Ureter (tissue), 1 donor: ENCODE data around the gene INTS6L. TPM values are rescaled to one million over a fixed set of nuclear protein-coding genes. Genes with fewer than 3 reads are reported as not detected.

ENCODE experiments used
- DNase-seq: peaks from one replicate; pipeline ENCODE4 v3.0.0-alpha.2; 2020; ENCODE audit warnings: low spot score
- total RNA-seq: library from RNA; stranded (reverse); gene quantifications from one replicate; pipeline ENCODE4 v1.2.4, GENCODE V29; 2023
- donor health status: DM: yes; HTN: yes; CAD: no.

INTS6L gene
- total RNA-seq: 19.8 TPM

DNA sequence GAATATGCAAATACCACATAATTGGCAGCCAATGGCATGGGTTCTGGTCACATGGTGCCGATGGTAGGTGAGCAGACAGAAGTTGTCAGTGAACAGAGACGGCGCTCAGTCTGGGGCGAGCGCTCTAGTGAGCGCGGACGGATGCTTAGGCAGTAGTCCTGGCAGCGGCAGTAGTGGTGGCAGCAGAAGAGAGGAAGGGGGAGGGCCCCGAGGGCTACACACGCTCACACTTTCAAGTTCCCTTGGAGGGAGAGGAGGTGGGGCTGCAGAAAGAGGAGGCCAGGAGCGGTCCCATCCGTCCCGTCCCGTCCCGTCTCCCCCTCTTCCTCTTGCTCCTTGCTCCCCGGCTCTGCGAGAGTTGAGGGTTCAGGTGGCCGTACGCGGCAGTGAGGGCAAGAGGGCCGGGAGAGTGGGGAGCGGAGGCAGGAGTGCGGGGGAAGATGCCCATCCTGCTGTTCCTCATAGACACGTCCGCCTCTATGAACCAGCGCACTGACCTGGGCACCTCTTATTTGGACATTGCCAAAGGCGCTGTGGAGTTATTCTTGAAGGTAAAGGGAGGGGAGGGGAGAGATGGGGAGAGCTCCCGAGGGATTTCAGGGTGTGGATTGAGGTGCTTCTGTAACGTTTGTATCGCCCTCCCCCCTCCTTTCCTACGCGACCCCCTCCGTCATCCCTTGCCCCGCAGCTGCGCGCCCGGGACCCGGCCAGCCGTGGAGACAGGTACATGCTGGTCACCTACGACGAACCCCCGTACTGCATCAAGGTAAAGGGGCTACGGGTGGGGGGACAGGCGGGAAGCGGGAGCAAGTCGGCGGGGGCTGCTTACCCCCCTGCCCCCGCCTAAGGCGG, at the start of gene INTS6L:
Gene INTS6L (plus strand): TSS at position 108 of the 852 bp plus-strand sequence. CDS start 333 bp downstream, at position 441.
- peak; percentile 88 for DNase-seq

DNA sequence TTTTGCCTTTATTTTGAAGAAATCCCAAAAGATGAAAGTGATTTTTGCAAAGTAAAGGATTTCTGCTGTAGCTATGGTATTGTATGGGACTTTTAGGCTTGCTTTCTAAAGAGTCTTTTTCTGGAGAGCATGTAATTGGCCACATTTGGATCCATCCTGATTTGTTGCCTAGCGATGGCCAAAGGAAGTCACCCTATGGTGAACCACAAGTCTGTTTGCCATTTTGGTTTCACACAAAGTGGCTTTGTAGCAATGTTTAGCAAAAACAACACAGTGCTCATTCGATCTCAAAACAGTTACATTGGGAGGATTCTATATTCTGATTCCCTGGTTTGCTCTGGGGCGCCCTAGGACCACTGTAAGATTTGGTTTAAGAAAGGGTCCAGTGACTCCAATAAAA, 44.1 kb upstream of the INTS6L start:
- no peak for DNase-seq

DNA sequence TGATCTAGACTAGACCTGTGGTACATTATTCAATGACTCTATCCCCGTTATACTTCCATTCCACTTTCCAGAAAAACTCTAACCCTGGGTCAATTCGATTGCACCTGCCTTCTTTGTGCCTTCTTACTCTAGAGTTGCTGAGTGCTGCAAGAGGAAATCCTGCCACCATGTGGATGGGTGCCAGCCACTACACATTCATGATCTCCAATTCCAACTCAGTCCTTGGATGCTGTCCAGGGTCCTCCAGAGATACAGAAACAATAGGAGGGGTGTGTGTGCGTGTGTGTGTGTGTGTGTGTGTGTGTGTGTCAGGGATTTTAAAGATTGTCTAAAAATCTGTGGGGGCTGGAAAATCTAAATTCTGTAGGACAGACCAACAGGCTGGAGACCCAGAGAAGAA, 42.9 kb upstream of the INTS6L start:
- peak; percentile 56 for DNase-seq

DNA sequence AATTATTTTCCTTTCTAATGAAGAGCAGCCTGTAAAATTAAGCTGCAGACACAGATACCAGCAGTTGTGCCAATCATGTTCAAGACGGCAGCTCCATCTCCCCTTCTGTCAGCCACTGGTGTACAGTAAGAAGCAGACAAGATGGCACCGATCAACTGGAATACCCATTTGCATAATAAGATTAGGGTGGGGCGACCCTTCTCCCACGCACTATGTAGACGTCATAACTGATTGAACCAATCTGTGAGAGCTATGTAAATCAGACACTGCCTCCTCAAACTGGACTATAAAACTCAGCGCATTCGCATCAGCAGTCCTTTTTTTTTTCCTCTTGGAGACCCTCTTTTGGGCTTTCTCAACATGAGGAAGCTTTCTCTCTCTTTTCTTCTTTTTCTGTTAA, 40.4 kb upstream of the INTS6L start:
- no peak for DNase-seq

GRCh38 chrX:135481696-135482179, 38.7 kb upstream of the INTS6L start:
- DNase-seq: no peak

- no peak for DNase-seq
Observed at GRCh38 chrX:135484641-135485289, 35.7 kb upstream of the INTS6L start.

DNA sequence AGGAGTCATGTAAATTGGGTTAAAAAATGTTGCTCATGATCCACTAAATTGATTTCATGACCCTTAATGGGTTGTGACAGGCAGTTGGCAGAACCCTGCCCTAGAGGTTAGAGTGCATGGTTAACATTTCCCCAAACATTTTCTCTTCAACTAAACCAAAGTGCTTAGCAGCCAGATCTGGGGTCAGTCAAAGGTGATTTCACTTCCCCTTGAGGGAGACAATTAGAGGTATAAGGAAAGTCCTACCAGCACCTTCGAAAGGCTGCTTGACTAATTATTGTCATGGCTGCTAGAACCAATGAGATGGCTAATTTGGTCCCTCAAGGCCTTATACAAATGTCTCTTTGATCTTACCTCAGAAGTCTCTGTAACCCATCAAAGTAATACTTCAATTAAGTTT, 30.9 kb upstream of the INTS6L start:
- DNase-seq: no peak

DNA sequence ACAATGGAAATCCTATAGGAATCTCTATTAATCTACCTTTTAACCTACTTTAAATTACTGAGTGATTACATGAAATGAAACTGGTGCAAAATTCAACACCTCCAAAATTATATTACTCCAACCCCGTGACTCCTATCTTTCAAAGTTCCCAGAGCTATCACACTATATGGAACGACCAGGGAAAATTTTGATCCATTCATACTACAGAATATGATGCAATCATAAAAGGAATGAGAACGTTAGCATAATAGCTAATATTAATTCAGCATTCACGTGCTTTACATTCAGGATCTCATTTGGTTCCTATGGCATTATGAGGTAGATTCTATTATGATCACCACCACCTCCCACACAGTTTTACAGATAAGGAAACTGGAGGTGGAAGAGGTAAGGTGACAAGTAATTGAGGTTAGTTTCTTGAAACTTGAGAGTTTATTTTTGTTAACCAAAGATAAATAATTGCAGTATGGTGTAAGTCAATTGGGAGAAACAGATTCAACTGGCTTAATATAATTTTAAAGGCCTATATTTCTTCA, 29.4 kb upstream of the INTS6L start:
- DNase-seq: no peak

DNA sequence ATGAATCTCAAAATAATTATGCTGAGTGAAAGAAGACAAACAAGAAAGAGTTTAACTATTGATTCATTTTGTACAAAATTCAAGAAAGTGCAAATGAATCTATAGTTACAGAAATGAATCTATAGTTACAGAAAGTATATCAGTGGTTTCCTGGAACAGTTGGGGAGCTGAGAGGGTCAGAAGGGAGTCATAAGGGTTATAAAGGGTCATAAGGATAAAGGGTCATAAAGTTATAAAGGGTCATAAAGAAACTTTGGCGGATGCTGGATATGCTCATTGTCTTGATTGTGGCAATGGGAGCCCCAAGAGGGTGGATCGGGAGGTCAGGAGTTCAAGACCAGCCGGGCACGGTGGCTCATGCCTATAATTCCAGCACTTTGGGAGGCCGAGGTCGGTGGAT, 26.0 kb upstream of the INTS6L start:
- DNase-seq: no peak

DNA sequence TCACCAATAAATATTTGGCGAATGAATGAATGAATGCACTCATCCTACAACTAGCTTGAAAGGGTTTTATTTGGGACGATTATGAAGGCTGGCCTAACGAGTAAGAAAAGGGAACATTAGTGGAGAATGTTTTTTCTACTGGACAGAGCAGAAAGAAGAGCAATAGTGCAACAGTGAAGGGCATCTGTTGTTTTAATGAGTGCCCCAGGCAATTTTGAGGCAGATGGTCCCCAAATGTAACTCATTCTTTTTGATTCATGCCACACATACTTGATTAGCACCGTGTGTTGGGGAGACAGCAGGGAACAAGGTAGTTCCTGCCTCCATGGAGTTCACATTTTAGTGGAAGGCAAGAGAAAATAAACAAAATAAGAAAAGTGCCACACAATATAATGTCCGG, 22.7 kb upstream of the INTS6L start:
- DNase-seq: no peak

- no peak for DNase-seq
Observed at GRCh38 chrX:135498236-135498635, 22.2 kb upstream of the INTS6L start.

DNA sequence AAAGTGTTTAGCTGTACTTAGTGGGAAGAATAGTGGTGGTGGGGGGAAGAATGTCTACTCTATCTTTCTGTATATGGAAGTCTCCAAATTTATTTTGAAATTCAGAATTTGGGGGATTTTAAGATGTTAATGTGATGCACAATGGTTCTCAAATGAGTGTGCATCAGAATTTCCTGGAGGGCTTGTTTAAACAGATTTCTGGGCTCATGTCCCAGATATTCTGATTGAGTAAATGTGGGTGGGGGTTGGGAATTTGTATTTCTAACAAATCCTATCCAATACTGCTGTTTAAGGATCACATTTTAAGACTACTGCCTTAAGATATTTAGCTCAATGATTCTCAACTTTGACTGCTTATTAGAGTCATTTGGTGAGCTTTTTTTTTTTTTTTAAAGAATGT, 15.1 kb upstream of the INTS6L start:
- no peak for DNase-seq

- no peak for DNase-seq
Observed at GRCh38 chrX:135509885-135510284, 10.6 kb upstream of the INTS6L start.

GRCh38 chrX:135512508-135513129, 7.8 kb upstream of the INTS6L start:
- no peak for DNase-seq

GRCh38 chrX:135513130-135513515, 7.3 kb upstream of the INTS6L start:
- no peak for DNase-seq

DNA sequence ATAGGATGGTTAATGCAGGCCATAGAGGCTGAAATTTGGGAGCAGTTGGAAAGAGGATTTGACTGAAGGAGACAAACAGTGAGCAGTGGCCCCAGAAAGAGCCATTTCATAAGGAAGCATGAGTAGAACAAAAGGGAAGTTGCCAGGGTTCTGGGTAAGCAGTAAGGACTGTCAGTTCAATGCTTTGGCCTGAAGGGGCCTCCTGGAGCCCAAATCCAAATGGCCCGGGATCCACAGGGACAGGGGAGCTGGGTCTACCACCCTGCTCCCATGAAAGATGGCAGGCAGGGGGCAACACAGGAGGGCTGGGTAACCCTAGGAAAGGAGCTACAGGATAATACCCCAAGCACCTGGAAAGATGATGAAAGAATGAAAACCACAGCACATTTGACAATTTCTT, 4.1 kb upstream of the INTS6L start:
- no peak for DNase-seq

DNA sequence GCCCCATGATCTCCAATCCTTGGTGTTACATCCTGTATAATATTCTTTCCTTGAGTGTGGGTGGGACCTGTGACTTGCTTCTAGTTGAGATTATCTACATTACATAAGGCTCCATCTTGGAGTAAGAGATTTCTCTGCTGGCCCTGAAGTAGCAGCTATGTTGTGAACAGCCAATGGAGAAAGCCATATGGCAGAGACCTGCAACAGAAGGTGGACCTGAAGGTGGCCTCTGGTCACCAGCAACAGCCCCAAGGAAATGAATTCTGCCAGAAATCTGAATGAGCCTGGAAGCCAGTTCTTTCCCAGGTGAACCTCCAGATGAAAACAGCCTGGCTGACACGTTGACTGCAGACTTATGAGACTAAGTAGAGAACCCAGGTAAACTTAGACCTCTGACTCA, 2.3 kb upstream of the INTS6L start:
- no peak for DNase-seq

DNA sequence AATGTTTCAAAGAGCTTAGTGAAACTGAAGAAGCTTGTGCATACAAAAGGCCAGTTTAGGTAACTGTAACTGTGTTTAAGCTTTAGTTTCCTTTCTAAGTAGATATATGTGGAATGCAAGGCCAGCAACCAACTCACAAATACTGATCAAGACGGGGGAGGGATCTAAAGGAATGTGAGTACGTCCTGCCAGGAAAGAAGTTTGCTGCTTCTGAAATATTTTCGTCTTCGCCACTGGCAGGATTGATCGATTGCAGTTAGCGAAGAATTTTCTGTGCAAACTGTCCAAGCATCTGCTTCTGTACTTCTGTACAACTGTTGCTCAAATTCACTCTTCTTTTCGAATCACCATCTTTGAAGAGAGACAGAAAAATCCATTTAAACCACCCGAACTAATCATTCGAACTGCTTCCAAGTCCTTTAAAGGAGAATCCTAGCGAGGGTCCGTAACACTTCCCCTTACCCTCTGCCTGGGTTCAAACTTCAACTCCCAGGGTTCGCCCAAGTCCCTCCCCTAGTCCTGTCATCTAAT, 373 bp upstream of the INTS6L start:
- DNase-seq: no peak

DNA sequence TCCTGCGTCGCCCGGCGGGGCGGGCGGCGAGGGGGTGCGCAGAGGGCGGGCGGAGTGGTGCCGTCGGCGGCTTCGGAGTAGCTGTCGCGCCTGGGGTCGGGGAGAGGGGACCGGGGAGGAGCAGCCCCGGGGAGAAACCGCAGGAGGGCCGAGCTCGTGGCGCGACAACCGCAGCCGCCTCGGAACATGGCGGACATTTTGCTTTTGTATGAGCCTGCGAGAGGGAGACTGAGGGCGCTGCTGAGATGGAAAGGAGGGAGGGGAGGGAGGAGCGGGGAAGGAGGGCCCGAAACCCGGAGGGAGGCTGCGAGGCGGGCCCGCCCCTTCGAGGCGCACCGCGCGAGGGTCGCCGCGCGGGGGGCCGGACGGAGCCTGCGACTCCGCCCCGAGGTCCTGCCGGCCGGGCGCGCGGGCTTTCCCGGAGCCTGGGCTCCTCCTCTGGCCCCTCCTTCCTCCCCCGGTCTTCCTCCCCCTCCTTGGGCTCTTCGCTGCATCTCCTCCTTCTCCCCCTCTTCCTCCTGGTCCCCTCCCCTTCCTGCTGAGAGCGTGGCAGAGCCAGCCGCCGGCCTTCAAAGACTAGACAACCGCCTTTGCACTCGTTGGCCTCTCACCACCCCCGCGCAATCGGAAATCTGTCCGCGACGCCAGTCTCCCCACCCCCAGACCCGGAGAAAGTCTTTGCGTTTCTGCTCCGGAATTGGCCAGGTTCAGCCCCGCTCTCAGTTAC, 1.1 kb downstream of the INTS6L start:
- DNase-seq: peak; percentile 89

DNA sequence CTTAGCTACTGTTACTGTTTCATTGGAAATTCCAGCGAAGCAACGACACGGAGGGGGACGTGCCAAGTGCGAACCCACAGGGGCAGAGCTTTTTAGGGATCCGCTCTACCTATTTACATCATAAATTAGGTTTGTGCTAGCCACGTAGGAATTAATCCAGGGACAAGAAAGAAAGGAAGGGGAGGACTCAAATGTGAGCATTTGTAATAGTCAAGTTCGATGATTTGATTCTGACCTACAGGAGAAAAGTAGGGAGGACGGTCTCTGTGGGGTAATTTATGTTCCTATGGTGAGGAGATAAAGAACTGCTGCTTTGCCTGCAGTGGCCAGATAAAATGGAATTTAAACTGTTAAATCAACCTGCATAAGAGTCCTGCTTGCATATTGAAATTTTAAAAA, 1.7 kb downstream of the INTS6L start:
- no peak for DNase-seq

DNA sequence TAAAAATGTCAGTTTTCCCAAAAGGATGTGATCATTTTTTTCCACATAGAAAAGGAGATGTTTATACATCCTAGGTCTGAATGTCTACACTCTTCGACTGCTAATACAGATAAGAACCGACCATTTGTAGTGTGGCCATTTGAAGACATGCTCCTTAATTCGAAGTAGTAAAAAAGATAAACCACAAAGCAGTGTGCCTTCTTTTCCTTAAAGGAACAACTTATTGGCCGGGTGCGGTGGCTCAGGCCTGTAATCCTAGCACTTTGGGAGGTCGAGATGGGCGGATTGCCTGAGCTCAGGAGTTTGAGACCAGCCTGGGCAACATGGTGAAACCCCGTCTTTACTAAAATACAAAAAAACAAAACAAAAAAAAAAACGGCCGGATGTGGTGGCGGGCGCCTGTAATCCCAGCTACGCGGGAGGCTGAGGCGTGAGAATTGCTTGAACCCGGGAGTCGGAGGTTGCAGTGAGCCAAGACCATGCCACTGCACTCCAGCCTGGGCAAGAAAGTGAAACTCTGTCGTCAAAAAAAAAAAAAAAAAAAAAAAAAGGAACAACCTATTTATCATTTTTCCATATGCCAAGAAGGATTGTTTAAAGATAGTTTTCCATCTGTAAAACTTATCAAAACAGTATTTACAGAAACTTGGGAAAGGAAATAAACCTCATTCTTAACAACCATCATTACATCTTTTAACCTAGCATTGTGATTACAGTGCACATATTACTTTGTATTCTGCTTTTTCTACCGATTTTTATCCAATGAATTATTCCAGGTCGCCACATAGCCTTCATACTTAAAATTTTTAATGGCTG, 2.6 kb downstream of the INTS6L start:
- DNase-seq: no peak
